B cell (primary cell): ENCODE measurements around the gene CTRB2. TPM values are rescaled to one million over a fixed set of nuclear protein-coding genes. Genes with fewer than 3 reads are reported as not detected.

Source experiments
- ATAC-seq: fragments of 200-7000 bp; cut with Tn5 transposase; one replicate; pipeline ENCODE4 v1.10.0; 2021; ENCODE audit warnings: low read depth, mild to moderate bottlenecking, moderate number of reproducible peaks, moderate library complexity
- CTCF ChIA-PET: fragments of 350-600 bp; sonication (Branson Sonifier 250); formaldehyde crosslinking; loops from one replicate; lab custom pipeline; 2021; ENCODE audit warnings: antibody characterized with exemption, inconsistent platforms; lab: Charles Lee
- POLR2A ChIA-PET: fragments of 350-600 bp; sonication (Branson Sonifier 250); formaldehyde crosslinking; loops from one replicate; lab custom pipeline; 2021; ENCODE audit warnings: antibody characterized with exemption; lab: Charles Lee
- DNase-seq: peaks from one replicate; pipeline ENCODE4 v3.0.0; 2013
- H2AFZ ChIP-seq: 2 replicates; pipeline ENCODE4 v1.6.1; 2012; ENCODE audit warnings: mild to moderate bottlenecking, low read depth, low read length; ENCODE audit not compliant: insufficient read depth, poor library complexity, severe bottlenecking
- H3K27ac ChIP-seq, 2 donors: 1 replicate in 1 of 2; 2 replicates in 1 of 2; pipeline ENCODE4 v1.5.1; 2012 to 2013; ENCODE audit warnings: low read length in 2 of 2, mild to moderate bottlenecking in 2 of 2, moderate library complexity in 1 of 2
- H3K27me3 ChIP-seq, 4 experiments: fragments of 200-600 bp in 1 of 4; sonication (generic) in 1 of 4; replicated peaks in 1 of 4; 1 replicate in 2 of 4; 2 replicates in 2 of 4; pipeline versions ENCODE4 v1.6.1 to v1.7.0; 2013 to 2016; ENCODE audit warnings: low read length in 3 of 4, mild to moderate bottlenecking in 2 of 4, mixed read lengths in 1 of 4, moderate library complexity in 1 of 4; ENCODE audit not compliant: insufficient read depth in 4 of 4, control insufficient read depth in 3 of 4; ENCODE audit errors: control extremely low read depth in 1 of 4
- H3K36me3 ChIP-seq, 2 experiments: replicated peaks in 1 of 2; 1 replicate in 1 of 2; 2 replicates in 1 of 2; pipeline versions ENCODE4 v1.6.1 to v1.7.1; 2013; ENCODE audit warnings: low read length in 1 of 2; ENCODE audit not compliant: insufficient read depth in 2 of 2, control insufficient read depth in 1 of 2; ENCODE audit errors: control extremely low read depth in 1 of 2, extremely low read depth in 1 of 2
- H3K4me1 ChIP-seq, 2 donors: fragments of 200-600 bp in 1 of 2; sonication (generic) in 1 of 2; 1 replicate in 1 of 2; 2 replicates in 1 of 2; pipeline versions ENCODE4 v1.5.1 to v1.6.1; 2013 to 2017; ENCODE audit warnings: low read length in 2 of 2; ENCODE audit not compliant: control insufficient read depth in 2 of 2, insufficient read depth in 2 of 2
- H3K4me2 ChIP-seq: replicated peaks from 2 replicates; pipeline ENCODE3; 2012; ENCODE audit warnings: mild to moderate bottlenecking, low read depth, low read length; ENCODE audit not compliant: poor library complexity, severe bottlenecking
- H3K4me3 ChIP-seq, 5 experiments: fragments of 200-600 bp in 1 of 5; sonication (generic) in 1 of 5; 1 replicate in 3 of 5; 2 replicates in 2 of 5; pipeline versions ENCODE4 v1.5.1 to v1.7.0; 2011 to 2016; ENCODE audit warnings: low read length in 4 of 5, mild to moderate bottlenecking in 4 of 5, low read depth in 2 of 5, control low read depth in 1 of 5, moderate library complexity in 1 of 5; ENCODE audit not compliant: insufficient read depth in 1 of 5; ENCODE audit errors: control extremely low read depth in 1 of 5, extremely low read depth in 1 of 5
- H3K79me2 ChIP-seq: fragments of 200-600 bp; sonication (generic); one replicate; pipeline ENCODE4 v1.6.0; 2016; ENCODE audit warnings: low read length; ENCODE audit not compliant: control insufficient read depth, insufficient read depth
- H3K9ac ChIP-seq: fragments of 200-600 bp; sonication (generic); 2 replicates; pipeline ENCODE4 v1.6.1; 2017; ENCODE audit warnings: mild to moderate bottlenecking, low read length, moderate library complexity
- H3K9me3 ChIP-seq, 3 donors: one replicate each; pipeline versions ENCODE4 v1.6.1 to v1.7.1; 2013; ENCODE audit warnings: low read length in 2 of 3; ENCODE audit not compliant: control insufficient read depth in 2 of 3, insufficient read depth in 1 of 3; ENCODE audit errors: control extremely low read depth in 1 of 3
- H4K20me1 ChIP-seq: 2 replicates; pipeline ENCODE4 v1.6.0; 2012; ENCODE audit warnings: mild to moderate bottlenecking, low read length; ENCODE audit not compliant: insufficient read depth, control insufficient read depth, poor library complexity, severe bottlenecking
- H3K27ac Mint-ChIP-seq: one replicate; pipeline ENCODE4 v1.8.0; 2021; ENCODE audit warnings: mixed read lengths
- H3K27me3 Mint-ChIP-seq: one replicate; pipeline ENCODE4 v1.8.0; 2021; ENCODE audit warnings: mixed read lengths
- H3K4me1 Mint-ChIP-seq: one replicate; pipeline ENCODE4 v1.8.0; 2021; ENCODE audit warnings: mixed read lengths
- H3K4me3 Mint-ChIP-seq: one replicate; pipeline ENCODE4 v1.8.0; 2021; ENCODE audit warnings: mixed read lengths
- H3K9me3 Mint-ChIP-seq: one replicate; pipeline ENCODE4 v1.8.0; 2022; ENCODE audit warnings: mixed read lengths; ENCODE audit not compliant: insufficient read depth
- EZH2 ChIP-seq: IDR thresholded peaks from 2 replicates; pipeline ENCODE4 v1.6.1; 2012; ENCODE audit warnings: borderline replicate concordance, low read depth, mild to moderate bottlenecking, moderate library complexity, low read length; ENCODE audit not compliant: insufficient read depth, poor library complexity, severe bottlenecking
- WGBS: methylation state at CpG from one replicate; pipeline ENCODE4 v1.1.5; 2013; ENCODE audit warnings: missing lambda C conversion rate; ENCODE audit not compliant: insufficient coverage; 5-methylcytosine and 5-hydroxymethylcytosine counted together
- intact Hi-C: fragments of 100-400 bp; cut with micrococcal nuclease; formaldehyde crosslinking; loops from one replicate; pipeline ENCODE4 v1.10.0; 2022
- polyA plus RNA-seq: library from polyadenylated mRNA; depleted of rRNA; stranded (reverse); fragments of >200 nt; gene quantifications from 2 replicates; pipeline ENCODE4 v1.2.3, GENCODE V29; 2012
- total RNA-seq, 2 donors: library from RNA; stranded (reverse); fragments of 120-200 nt in 1 of 2; gene quantifications; 1 replicate in 1 of 2; 2 replicates in 1 of 2; pipeline versions ENCODE4 v1.2.3 to v1.2.4, GENCODE V29; 2013 to 2022
- TF ChIP-seq, protein P1 (sequence below): fragments of 200-600 bp; IDR thresholded peaks from one replicate; pipeline ENCODE4 v1.8.0; 2022; ENCODE audit warnings: antibody characterized with exemption, mild to moderate bottlenecking

Gene CTRB2
- total and polyA plus RNA-seq, 2 donors (not counting 1 experiment from before 2014, with no cell fraction given): not detected

DNA sequence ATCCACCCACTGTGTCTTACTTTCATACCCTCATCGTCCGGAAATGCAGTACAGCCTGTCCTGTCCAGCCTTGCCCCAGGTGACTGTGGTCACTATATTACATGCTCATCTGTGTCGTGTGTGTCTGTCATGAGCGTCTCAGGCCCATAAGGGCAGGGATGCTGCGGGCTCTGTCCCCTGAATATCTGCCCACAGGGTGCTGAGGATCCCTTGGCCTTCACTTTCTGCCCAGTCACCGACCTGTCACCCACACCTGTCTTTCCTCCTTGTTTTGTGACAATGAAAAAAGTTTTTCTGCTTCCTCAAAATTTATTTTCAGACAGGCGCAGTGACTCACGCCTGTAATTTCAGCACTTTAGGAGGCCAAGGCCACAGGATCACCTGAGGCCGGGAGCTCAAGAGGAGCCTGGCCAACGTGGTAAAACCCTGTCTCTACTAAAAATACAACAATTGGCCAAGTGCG is 10.5 kb upstream of the CTRB2 start:
- ATAC-seq (no peak), DNase-seq (no peak)
- ChIA-PET CTCF (interaction anchor here (0.9 to 1.1 kb wide), 2 partner anchors 18 to 168 kb away, joined by 3 to 4 read pairs; no protein-coding TSS in a partner anchor), POLR2A (no interaction called here)
- no peaks in the 10 kb centered on the region for H3K79me2 ChIP-seq
- 89% methylated on average over 11 of the region's 11 CpGs for WGBS
- H2AFZ ChIP-seq: no peak overlapping the region
- no peaks in the 10 kb centered on the region for H3K36me3 ChIP-seq
- peaks cover 0 to 8% (median 0%) of the 10 kb centered on the region in 4 experiments for H3K27me3 ChIP-seq
- peaks cover 13% of the 10 kb centered on the region for H3K4me1 Mint-ChIP-seq
- no peak overlapping the region for H3K27ac ChIP-seq
- intact Hi-C loops: no loop called here
- H3K27ac Mint-ChIP-seq: no peak overlapping the region
- TF ChIP-seq, protein P1, sequence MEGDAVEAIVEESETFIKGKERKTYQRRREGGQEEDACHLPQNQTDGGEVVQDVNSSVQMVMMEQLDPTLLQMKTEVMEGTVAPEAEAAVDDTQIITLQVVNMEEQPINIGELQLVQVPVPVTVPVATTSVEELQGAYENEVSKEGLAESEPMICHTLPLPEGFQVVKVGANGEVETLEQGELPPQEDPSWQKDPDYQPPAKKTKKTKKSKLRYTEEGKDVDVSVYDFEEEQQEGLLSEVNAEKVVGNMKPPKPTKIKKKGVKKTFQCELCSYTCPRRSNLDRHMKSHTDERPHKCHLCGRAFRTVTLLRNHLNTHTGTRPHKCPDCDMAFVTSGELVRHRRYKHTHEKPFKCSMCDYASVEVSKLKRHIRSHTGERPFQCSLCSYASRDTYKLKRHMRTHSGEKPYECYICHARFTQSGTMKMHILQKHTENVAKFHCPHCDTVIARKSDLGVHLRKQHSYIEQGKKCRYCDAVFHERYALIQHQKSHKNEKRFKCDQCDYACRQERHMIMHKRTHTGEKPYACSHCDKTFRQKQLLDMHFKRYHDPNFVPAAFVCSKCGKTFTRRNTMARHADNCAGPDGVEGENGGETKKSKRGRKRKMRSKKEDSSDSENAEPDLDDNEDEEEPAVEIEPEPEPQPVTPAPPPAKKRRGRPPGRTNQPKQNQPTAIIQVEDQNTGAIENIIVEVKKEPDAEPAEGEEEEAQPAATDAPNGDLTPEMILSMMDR: no peak
- no peak for TF ChIP-seq EZH2
- no peak overlapping the region for H3K9ac ChIP-seq
- no peak overlapping the region for H3K4me3 Mint-ChIP-seq
- H3K4me3 ChIP-seq: no peak overlapping the region
- no peaks in the 10 kb centered on the region for H3K4me1 ChIP-seq
- H3K9me3 ChIP-seq: no peaks in the 10 kb centered on the region
- no peaks in the 10 kb centered on the region for H4K20me1 ChIP-seq
- no peaks in the 10 kb centered on the region for H3K9me3 Mint-ChIP-seq
- H3K27me3 Mint-ChIP-seq: peaks cover 8% of the 10 kb centered on the region
- no peak overlapping the region for H3K4me2 ChIP-seq

DNA sequence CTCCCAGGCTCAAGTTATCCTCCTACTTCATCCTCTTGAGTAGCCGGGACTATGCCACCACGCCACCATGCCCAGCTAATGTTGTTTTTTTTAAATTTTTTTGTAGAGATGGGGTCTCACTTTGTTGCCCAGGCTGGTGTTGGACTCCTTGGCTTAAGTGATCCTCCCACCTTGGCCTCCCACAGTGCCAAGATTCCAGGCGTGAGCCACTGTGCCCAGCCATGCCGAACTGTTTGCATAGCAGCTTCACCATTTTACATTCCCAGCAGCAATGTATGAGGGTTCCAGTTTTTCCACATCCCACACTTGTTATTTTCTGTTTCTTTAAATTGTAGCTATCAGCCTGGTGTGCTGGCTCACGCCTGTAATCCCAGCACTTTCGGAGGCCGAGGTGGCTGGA is 9.6 kb upstream of the CTRB2 start:
- Histone ChIP-seq H3K9ac (no peak overlapping the region), H3K4me3 (no peak overlapping the region), H2AFZ (no peak overlapping the region), H3K36me3 (no peaks in the 10 kb centered on the region), H3K9me3 (no peaks in the 10 kb centered on the region), H3K27me3 (peaks cover 0 to 14% (median 0%) of the 10 kb centered on the region in 4 experiments), H3K27ac (no peak overlapping the region), H4K20me1 (no peaks in the 10 kb centered on the region), H3K4me2 (no peak overlapping the region), H3K4me1 (no peaks in the 10 kb centered on the region), H3K79me2 (no peaks in the 10 kb centered on the region)
- WGBS: 75% methylated on average over 5 of the region's 7 CpGs
- ATAC-seq: no peak
- no peak for DNase-seq
- POLR2A ChIA-PET: no interaction called here
- Mint-ChIP-seq H3K4me3 (no peak overlapping the region), H3K9me3 (no peaks in the 10 kb centered on the region), H3K27ac (peak overlapping the region; percentile 10), H3K27me3 (peaks cover 11% of the 10 kb centered on the region), H3K4me1 (peaks cover 13% of the 10 kb centered on the region)
- intact Hi-C loops: no loop called here
- CTCF ChIA-PET: interaction anchor here (1.1 to 1.5 kb wide), 3 partner anchors 15 to 20 kb away, joined by 3 to 4 read pairs (median 4); no protein-coding TSS in a partner anchor
- TF ChIP-seq, protein P1: no peak
- no peak for TF ChIP-seq EZH2
